ENCODE results near the gene GNL1.
"Not testable (repeated sequence)": the region's sequence is repeated elsewhere in the genome, so short reads cannot be mapped to it uniquely, and the experiment has no call there.

GNL1 gene

GRCh38 chr6:30530014-30530413, 26.3 kb downstream of the GNL1 start:
- DNase-seq (ENCODE audit: low spot score): no peak

- peak; percentile 82 for DNase-seq (ENCODE audit: low spot score)
Measured at GRCh38 chr6:30529349-30529875, 26.9 kb downstream of the GNL1 start.

- not testable (repeated sequence) for DNase-seq (ENCODE audit: low spot score)
Measured at GRCh38 chr6:30526444-30526843, 29.8 kb downstream of the GNL1 start.

GRCh38 chr6:30521952-30522351, 34.3 kb downstream of the GNL1 start:
- not testable (repeated sequence) for DNase-seq (ENCODE audit: low spot score)

DNA sequence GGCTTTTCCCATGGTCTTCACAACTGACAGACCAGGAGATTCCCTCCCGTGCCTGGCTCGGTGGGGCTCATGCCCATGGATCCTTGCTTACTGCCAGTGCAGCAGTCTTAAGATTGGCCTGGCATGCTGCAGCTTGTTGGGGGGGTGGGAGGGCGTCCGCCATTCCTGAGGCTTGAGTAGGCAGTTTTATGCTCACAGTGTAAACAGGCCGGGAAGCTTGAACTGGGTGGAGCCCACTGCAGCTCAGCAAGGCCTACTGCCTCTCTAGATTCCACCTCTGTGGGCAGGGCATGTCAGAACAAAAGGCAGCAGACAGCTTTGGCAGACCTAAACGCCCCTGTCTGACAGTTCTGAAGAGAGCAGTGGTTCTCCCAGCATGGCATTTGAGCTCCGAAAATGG, 35.2 kb downstream of the GNL1 start:
- not testable (repeated sequence) for DNase-seq (ENCODE audit: low spot score)

GRCh38 chr6:30520522-30520921, 35.8 kb downstream of the GNL1 start:
- DNase-seq (ENCODE audit: low spot score): no peak

DNA sequence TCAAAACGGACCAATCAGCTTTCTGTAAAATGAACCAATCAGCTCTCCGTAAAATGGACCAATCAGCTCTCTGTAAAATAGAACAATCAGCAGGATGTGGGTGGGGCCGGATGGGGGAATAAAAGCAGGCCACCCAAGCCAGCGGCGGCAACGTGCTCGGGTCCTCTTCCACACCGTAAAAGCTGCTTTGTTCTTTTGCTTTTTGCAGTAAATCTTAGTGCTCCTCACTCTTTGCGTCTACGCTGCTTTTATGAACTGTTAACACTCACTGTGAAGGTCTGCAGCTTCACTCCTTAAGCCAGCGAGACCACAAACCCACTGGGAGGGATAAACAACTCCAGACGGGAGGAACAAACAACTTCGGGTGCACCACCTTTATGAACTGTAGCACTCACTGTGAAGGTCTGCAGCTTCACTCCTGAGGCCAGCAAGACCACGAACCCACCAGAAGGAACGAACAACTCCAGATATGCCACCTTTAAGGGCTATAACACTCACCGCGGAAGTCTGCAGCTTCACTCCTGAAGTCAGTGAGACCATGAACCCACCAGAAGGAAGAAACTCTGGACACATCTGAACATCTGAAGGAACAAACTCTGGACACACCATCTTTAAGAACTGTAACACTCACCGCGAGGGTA, 37.7 kb downstream of the GNL1 start:
- not testable (repeated sequence) for DNase-seq (ENCODE audit: low spot score)

GRCh38 chr6:30517767-30518504, 38.4 kb downstream of the GNL1 start:
- DNase-seq (ENCODE audit: low spot score): not testable (repeated sequence)

DNA sequence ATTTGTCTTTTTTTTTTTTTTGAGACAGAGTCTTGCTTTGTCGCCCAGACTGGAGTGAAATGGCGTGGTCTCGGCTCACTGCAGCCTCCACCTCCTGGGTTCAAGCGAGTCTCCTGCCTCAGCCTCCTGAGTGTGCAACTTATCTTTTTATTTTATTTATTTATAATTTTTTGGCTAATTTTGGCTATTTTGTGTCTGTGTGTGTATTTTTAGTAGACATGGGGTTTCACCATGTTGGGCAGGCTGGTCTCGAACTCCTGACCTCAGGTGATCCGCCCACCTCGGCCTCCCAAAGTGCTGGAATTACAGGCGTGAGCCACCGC, 39.6 kb downstream of the GNL1 start:
- DNase-seq (ENCODE audit: low spot score): not testable (repeated sequence)

GRCh38 chr6:30515944-30516753, 40.1 kb downstream of the GNL1 start:
- DNase-seq (ENCODE audit: low spot score): peak; percentile 96

GRCh38 chr6:30515106-30515505, 41.2 kb downstream of the GNL1 start:
- DNase-seq (ENCODE audit: low spot score): no peak

GRCh38 chr6:30513451-30513850, 42.8 kb downstream of the GNL1 start:
- DNase-seq (ENCODE audit: low spot score): no peak

GRCh38 chr6:30511169-30511546, 45.1 kb downstream of the GNL1 start:
- DNase-seq (ENCODE audit: low spot score): no peak

- no peak for DNase-seq (ENCODE audit: low spot score)
Measured at GRCh38 chr6:30510419-30511168, 45.7 kb downstream of the GNL1 start.

- DNase-seq (ENCODE audit: low spot score): peak; percentile 81
Measured at GRCh38 chr6:30508890-30509736, 47.2 kb downstream of the GNL1 start.

GRCh38 chr6:30507849-30508827, 48.2 kb downstream of the GNL1 start:
- DNase-seq (ENCODE audit: low spot score): no peak

DNA sequence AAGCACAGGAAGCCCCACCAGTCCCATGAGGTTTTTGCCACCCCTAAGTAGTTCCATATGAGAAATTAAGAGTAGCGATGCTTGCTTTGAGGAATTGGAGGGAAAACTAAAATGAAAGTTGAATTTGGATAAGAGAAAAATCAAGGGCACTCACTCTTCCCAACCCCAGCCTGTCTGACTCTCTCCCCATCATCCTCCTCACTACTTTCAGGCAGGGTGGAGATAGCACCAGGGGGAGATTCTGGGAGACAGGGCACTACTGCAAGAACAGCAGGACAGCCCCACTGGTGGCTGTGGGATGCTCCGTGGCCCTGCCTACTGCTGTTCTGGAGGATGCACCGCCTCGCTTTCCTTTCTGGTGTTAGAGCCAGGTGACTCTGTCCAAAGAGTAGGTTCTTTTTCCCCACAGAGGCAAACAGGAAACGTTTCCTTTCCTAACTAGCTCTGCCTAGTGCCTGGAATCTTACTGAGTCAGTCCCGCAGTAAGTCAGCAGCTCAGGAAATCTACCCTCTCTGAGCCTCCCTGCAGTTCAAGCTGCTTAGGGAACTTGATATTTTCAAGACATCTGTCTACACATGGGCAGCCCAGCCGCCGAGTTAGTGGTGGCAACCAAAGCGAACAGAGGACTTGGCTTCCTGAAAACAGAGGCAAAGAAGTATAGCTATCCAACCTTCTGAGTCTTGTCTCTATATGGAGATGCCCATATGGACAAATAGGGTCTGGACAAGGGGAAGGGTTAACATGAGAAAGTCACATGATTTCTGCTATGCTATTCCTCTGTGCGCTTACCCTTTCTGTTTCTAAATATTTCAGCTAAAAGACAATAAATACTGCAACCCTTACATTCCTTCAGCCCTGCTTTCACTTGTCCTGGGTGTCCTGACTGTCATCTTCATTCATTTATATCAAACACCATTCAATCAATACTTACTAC, 55.6 kb downstream of the GNL1 start:
- DNase-seq (ENCODE audit: low spot score): no peak

- DNase-seq (ENCODE audit: low spot score): not testable (repeated sequence)
Measured at GRCh38 chr6:30498705-30499104, 57.6 kb downstream of the GNL1 start.

GRCh38 chr6:30497714-30498113, 58.6 kb downstream of the GNL1 start:
- no peak for DNase-seq (ENCODE audit: low spot score)
